Gastroesophageal sphincter (tissue), 4 donors: ENCODE data around the gene LIMK1. TPM values are rescaled to one million over a fixed set of nuclear protein-coding genes. Genes with fewer than 3 reads are reported as not detected.

Experiments
- ATAC-seq: fragments of 150-250 bp; one replicate; pipeline ENCODE4 v1.9.1; 2016; ENCODE audit warnings: mild to moderate bottlenecking, moderate library complexity
- H3K27ac ChIP-seq, 4 donors: fragments of 200-600 bp; sonication (generic) in 3 of 4; 1 replicate in 3 of 4; 2 replicates in 1 of 4; pipeline ENCODE4 v1.5.1; 2016 to 2019
- H3K27me3 ChIP-seq: fragments of 200-600 bp; sonication (generic); one replicate; pipeline ENCODE4 v1.5.1; 2019
- H3K36me3 ChIP-seq, 2 donors: fragments of 200-600 bp; sonication (generic); one replicate each; pipeline ENCODE4 v1.5.1; 2019; ENCODE audit warnings: control low read depth in 1 of 2
- H3K4me1 ChIP-seq, 3 donors: fragments of 200-600 bp; sonication (generic); 1 replicate in 2 of 3; 2 replicates in 1 of 3; pipeline ENCODE4 v1.5.1; 2016 to 2019; ENCODE audit warnings: control low read depth in 2 of 3
- H3K4me3 ChIP-seq, 2 donors: fragments of 200-600 bp; sonication (generic); one replicate each; pipeline ENCODE4 v1.5.1; 2019; ENCODE audit warnings: mild to moderate bottlenecking in 1 of 2, moderate library complexity in 1 of 2
- H3K9me3 ChIP-seq, 3 donors: fragments of 200-600 bp; sonication (generic); one replicate each; pipeline ENCODE4 v1.5.1; 2017 to 2019; ENCODE audit warnings: control low read depth in 2 of 3
- EP300 ChIP-seq: sonication (generic); formaldehyde crosslinking; IDR thresholded peaks from one replicate; pipeline ENCODE4 v1.6.1; 2017; ENCODE audit warnings: antibody characterized with exemption, mild to moderate bottlenecking
- POLR2A ChIP-seq, 2 donors: fragments of 450-650 bp; IDR thresholded peaks; one replicate each; pipeline ENCODE4 v1.6.1; 2017; ENCODE audit warnings: antibody characterized with exemption in 2 of 2, mild to moderate bottlenecking in 2 of 2, moderate library complexity in 1 of 2
- POLR2AphosphoS5 ChIP-seq: sonication (generic); formaldehyde crosslinking; IDR thresholded peaks from one replicate; pipeline ENCODE4 v1.6.1; 2017; ENCODE audit warnings: antibody characterized with exemption
- WGBS, 2 donors: methylation state at CpG; one replicate each; pipeline ENCODE4 v1.1.5; 2018; ENCODE audit warnings: low coverage in 1 of 2; 5-methylcytosine and 5-hydroxymethylcytosine counted together
- total RNA-seq, 4 donors: library from RNA; depleted of rRNA; stranded (reverse); fragments of >200 nt; gene quantifications; one replicate each; pipeline ENCODE4 v1.1.0, GENCODE V29; 2016
- TF ChIP-seq, protein P1 (sequence below), 4 experiments: fragments of 200-600 bp in 2 of 4; fragments of 450-650 bp in 2 of 4; sonication (generic) in 1 of 4; IDR thresholded peaks; one replicate each; pipeline ENCODE4 v1.5.1; 2017 to 2019; ENCODE audit warnings: antibody characterized with exemption in 4 of 4, mild to moderate bottlenecking in 2 of 4, moderate library complexity in 2 of 4

Gene LIMK1
- total RNA-seq, 4 donors from 2014 or later = 7.2 to 20.6 (median 13.2) TPM

DNA sequence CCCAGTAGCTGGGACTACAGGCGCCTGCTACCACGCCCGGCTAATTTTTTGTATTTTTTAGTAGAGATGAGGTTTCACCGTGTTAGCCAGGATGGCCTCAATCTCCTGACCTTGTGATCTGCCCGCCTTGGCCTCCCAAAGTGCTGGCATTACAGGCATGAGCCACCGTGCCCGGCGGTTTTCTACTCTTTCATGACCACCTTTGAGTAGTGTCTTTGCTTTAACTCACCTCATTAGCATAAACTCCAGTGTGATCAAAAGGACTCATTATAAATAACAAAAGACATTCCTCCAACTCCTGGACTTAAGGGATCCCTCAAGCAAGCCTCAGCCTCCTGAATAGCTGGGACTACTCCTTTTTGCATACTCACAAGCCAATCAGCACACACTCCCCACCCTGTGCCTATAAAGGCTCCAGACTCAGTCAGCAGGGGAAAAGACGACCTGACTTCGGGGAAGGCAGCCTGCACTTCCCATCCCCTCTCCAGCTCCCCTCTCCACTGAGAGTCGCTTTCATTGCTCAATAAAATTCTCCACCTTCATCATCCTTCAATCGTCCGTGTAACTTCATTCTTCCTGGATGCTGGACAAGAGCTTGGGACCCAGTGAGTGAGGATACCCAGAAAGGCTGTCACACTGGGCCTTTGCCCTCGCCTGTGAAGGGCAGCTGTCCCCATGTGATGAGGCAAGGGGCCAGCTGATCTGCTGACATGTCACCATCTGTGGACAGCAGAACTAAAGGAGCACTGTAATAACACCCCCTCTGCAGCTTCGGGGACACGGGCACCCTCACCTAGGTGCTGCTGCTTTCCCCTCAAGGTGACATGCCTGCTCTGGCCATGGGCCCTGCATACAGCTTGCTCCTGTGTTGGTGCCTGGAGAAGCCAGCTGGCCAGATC is 55.6 kb downstream of the LIMK1 start:
- no peaks in the 10 kb centered on the region for H3K4me1 ChIP-seq
- H3K9me3 ChIP-seq = no peaks in the 10 kb centered on the region
- TF ChIP-seq POLR2A (IDR thresholded peaks at IDR 0.05) (no peak), EP300 (no peak), POLR2AphosphoS5 (no peak)
- TF ChIP-seq, protein P1, sequence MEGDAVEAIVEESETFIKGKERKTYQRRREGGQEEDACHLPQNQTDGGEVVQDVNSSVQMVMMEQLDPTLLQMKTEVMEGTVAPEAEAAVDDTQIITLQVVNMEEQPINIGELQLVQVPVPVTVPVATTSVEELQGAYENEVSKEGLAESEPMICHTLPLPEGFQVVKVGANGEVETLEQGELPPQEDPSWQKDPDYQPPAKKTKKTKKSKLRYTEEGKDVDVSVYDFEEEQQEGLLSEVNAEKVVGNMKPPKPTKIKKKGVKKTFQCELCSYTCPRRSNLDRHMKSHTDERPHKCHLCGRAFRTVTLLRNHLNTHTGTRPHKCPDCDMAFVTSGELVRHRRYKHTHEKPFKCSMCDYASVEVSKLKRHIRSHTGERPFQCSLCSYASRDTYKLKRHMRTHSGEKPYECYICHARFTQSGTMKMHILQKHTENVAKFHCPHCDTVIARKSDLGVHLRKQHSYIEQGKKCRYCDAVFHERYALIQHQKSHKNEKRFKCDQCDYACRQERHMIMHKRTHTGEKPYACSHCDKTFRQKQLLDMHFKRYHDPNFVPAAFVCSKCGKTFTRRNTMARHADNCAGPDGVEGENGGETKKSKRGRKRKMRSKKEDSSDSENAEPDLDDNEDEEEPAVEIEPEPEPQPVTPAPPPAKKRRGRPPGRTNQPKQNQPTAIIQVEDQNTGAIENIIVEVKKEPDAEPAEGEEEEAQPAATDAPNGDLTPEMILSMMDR (IDR thresholded peaks at IDR 0.05) = no peak
- no peaks in the 10 kb centered on the region for H3K27me3 ChIP-seq
- ATAC-seq = no peak
- H3K36me3 ChIP-seq = no peaks in the 10 kb centered on the region
- WGBS, 2 donors = 90 to 97% methylated on average over 6 to 11 of the region's 16 CpGs
- no peak overlapping the region for H3K4me3 ChIP-seq
- no peak overlapping the region for H3K27ac ChIP-seq

DNA sequence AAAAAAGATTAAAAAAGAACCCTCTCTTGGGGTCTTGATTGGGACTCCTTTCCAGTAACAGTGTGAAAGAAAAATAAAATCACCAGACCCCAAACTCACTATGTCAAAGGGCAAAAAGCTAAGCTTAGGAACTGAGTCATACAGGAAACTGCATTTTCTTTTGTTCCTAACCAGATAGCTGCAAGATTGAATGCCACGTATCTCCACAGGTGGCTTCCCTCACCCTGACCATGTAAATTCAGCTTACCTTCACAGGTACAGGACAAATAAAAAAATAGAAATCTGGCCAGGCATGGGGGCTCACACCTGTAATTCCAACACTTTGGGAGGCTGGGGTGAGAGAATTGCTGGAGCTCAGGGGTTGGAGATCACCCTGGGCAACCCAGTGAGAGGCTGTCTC is 58.1 kb downstream of the LIMK1 start:
- no peaks in the 10 kb centered on the region for H3K36me3 ChIP-seq
- TF ChIP-seq, protein P1 (IDR thresholded peaks at IDR 0.05) = no peak
- TF ChIP-seq EP300 = no peak
- no peak for TF ChIP-seq POLR2A (IDR thresholded peaks at IDR 0.05)
- no peak for TF ChIP-seq POLR2AphosphoS5
- no peak for ATAC-seq
- no peak overlapping the region for H3K4me3 ChIP-seq
- H3K27me3 ChIP-seq = no peaks in the 10 kb centered on the region
- no peaks in the 10 kb centered on the region for H3K4me1 ChIP-seq
- H3K27ac ChIP-seq = no peak overlapping the region
- H3K9me3 ChIP-seq = no peaks in the 10 kb centered on the region
- 60 to 73% methylated on average over 1 of the region's 1 CpG for WGBS, 2 donors

DNA sequence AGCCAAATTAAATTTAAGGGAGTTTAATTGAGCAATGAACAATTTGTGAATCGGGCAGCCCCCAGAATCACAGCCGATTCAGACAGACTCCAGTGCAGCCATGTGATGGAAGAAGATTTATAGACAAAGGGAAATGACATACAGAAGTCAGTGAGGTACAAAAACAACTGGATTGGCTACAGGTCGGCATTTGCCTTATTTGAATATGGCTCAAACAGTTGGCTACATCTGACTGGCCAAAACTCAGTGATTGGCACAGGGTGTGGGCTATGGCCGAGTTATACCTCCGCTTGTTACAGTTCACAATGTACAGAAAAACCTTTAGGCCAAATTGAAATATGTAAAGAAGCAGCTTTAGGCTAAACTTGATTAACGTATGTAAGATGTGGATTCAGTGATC is 59.8 kb downstream of the LIMK1 start:
- Histone ChIP-seq H3K36me3 (no peaks in the 10 kb centered on the region), H3K27ac (no peak overlapping the region), H3K4me1 (no peaks in the 10 kb centered on the region), H3K27me3 (no peaks in the 10 kb centered on the region), H3K4me3 (no peak overlapping the region), H3K9me3 (no peaks in the 10 kb centered on the region)
- ATAC-seq = no peak
- WGBS, 2 donors = 40 to 61% methylated on average over 4 to 6 of the region's 6 CpGs
- TF ChIP-seq POLR2AphosphoS5 (no peak), EP300 (no peak), POLR2A (IDR thresholded peaks at IDR 0.05) (no peak)
- TF ChIP-seq, protein P1 (IDR thresholded peaks at IDR 0.05) = no peak

DNA sequence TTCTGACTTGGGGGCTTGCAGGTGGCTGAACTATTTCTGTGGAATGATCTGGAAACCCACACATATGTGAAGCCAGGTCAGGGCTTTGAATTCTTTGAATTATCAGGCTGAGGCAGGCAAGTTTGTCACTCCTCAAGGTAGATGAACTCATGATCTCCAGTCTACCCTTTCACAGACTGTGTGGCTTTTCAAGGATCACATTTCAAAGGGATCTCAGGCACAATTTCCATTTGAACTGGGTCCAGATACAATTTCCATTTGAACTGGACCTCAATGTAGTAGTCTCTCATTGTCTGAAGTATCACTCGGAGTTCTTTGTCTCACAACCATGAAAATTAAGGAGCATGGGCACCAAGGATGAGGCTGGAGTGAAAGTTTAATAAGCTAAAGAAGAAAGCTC is 64.9 kb downstream of the LIMK1 start:
- H3K4me3 ChIP-seq = no peak overlapping the region
- no peak overlapping the region for H3K27ac ChIP-seq
- no peaks in the 10 kb centered on the region for H3K36me3 ChIP-seq
- no peaks in the 10 kb centered on the region for H3K27me3 ChIP-seq
- ATAC-seq = no peak
- 100% methylated on average over 1 of the region's 1 CpG for WGBS, 2 donors
- H3K9me3 ChIP-seq = no peaks in the 10 kb centered on the region
- TF ChIP-seq POLR2AphosphoS5 = no peak
- TF ChIP-seq EP300 = no peak
- no peak for TF ChIP-seq POLR2A (IDR thresholded peaks at IDR 0.05)
- TF ChIP-seq, protein P1 (IDR thresholded peaks at IDR 0.05) = no peak
- H3K4me1 ChIP-seq = no peaks in the 10 kb centered on the region

DNA sequence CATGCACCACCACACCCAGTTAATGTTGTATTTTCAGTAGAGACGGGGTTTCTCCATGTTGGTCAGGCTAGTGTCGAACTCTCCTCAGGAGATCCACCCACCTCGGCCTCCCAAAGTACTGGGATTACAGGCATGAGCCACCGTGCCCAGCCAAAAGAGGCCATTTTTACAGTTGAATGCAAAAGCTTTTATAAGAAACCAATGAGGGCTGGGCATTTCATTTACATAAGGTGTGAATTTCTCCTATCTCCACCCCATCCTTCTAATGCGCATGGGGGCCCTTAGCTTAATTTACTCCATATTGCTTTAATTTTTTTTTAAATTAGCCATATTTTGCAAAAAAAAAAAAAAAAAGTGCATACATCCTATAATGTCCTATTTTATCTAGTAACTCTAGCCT is 65.5 kb downstream of the LIMK1 start:
- no peaks in the 10 kb centered on the region for H3K9me3 ChIP-seq
- no peak for ATAC-seq

More for the DNA sequence above, 65.5 kb downstream of the LIMK1 start:
- WGBS, 2 donors = 90 to 98% methylated on average over 5 of the region's 5 CpGs
- H3K27ac ChIP-seq = no peak overlapping the region
- H3K4me1 ChIP-seq = no peaks in the 10 kb centered on the region
- H3K27me3 ChIP-seq = no peaks in the 10 kb centered on the region
- TF ChIP-seq EP300 (no peak), POLR2AphosphoS5 (no peak), POLR2A (IDR thresholded peaks at IDR 0.05) (no peak)
- TF ChIP-seq, protein P1 (IDR thresholded peaks at IDR 0.05) = no peak
- no peaks in the 10 kb centered on the region for H3K36me3 ChIP-seq
- no peak overlapping the region for H3K4me3 ChIP-seq
